MV-4-11 (cell line): Measurements from ENCODE around the gene EPHB1.
"Not testable (repeated sequence)": the region's sequence is repeated elsewhere in the genome, so short reads cannot be mapped to it uniquely, and the experiment has no call there.

Experiments used
- DNase-seq: peaks from one replicate; lab custom pipeline; 2025; lab: John Stamatoyannopoulos, UW

EPHB1 gene

GRCh38 chr3:135084976-135085375, 289.9 kb downstream of the EPHB1 start:
- no peak for DNase-seq

- no peak for DNase-seq
Observed at GRCh38 chr3:135085652-135086436, 290.8 kb downstream of the EPHB1 start.

- DNase-seq = no peak
Observed at GRCh38 chr3:135087782-135088181, 292.7 kb downstream of the EPHB1 start.

GRCh38 chr3:135089451-135089850, 294.4 kb downstream of the EPHB1 start:
- no peak for DNase-seq

- no peak for DNase-seq
Observed at GRCh38 chr3:135090020-135090717, 295.1 kb downstream of the EPHB1 start.

GRCh38 chr3:135091946-135092345, 296.9 kb downstream of the EPHB1 start:
- no peak for DNase-seq

GRCh38 chr3:135093121-135093520, 298.1 kb downstream of the EPHB1 start:
- DNase-seq = no peak

GRCh38 chr3:135097276-135097946, 302.4 kb downstream of the EPHB1 start:
- DNase-seq = no peak

GRCh38 chr3:135099734-135100355, 304.8 kb downstream of the EPHB1 start:
- no peak for DNase-seq

- no peak for DNase-seq
Observed at GRCh38 chr3:135100366-135100765, 305.3 kb downstream of the EPHB1 start.

- DNase-seq = no peak
Observed at GRCh38 chr3:135103917-135104316, 308.9 kb downstream of the EPHB1 start.

GRCh38 chr3:135106445-135106844, 311.4 kb downstream of the EPHB1 start:
- no peak for DNase-seq

- no peak for DNase-seq
Observed at GRCh38 chr3:135107043-135107442, 312.0 kb downstream of the EPHB1 start.

- DNase-seq = no peak
Observed at GRCh38 chr3:135109681-135110080, 314.6 kb downstream of the EPHB1 start.

GRCh38 chr3:135114551-135114950, 319.5 kb downstream of the EPHB1 start:
- not testable (repeated sequence) for DNase-seq

- no peak for DNase-seq
Observed at GRCh38 chr3:135117977-135118376, 322.9 kb downstream of the EPHB1 start.

GRCh38 chr3:135118792-135119191, 323.7 kb downstream of the EPHB1 start:
- DNase-seq = no peak

GRCh38 chr3:135125171-135125801, 330.2 kb downstream of the EPHB1 start:
- peak; percentile 13 for DNase-seq

GRCh38 chr3:135127946-135128470, 332.9 kb downstream of the EPHB1 start:
- no peak for DNase-seq

GRCh38 chr3:135128818-135129217, 333.8 kb downstream of the EPHB1 start:
- no peak for DNase-seq

GRCh38 chr3:135131290-135131689, 336.2 kb downstream of the EPHB1 start:
- no peak for DNase-seq
